T-helper 1 cell (primary cell): ENCODE data around the gene ARHGAP12.
A peak's percentile ranks its signal among the peaks of the same experiment; 100 is the strongest.
"Not testable (repeated sequence)": the region's sequence is repeated elsewhere in the genome, so short reads cannot be mapped to it uniquely, and the experiment has no call there.

Experiments
- DNase-seq, 5 donors: peaks; one replicate each; pipeline ENCODE4 v3.0.0-alpha.2; 2012 to 2020
- total RNA-seq, 4 donors: gene quantifications; one replicate each; lab custom pipeline; 2026; lab: John Stamatoyannopoulos, UW

ARHGAP12 gene, protein sequence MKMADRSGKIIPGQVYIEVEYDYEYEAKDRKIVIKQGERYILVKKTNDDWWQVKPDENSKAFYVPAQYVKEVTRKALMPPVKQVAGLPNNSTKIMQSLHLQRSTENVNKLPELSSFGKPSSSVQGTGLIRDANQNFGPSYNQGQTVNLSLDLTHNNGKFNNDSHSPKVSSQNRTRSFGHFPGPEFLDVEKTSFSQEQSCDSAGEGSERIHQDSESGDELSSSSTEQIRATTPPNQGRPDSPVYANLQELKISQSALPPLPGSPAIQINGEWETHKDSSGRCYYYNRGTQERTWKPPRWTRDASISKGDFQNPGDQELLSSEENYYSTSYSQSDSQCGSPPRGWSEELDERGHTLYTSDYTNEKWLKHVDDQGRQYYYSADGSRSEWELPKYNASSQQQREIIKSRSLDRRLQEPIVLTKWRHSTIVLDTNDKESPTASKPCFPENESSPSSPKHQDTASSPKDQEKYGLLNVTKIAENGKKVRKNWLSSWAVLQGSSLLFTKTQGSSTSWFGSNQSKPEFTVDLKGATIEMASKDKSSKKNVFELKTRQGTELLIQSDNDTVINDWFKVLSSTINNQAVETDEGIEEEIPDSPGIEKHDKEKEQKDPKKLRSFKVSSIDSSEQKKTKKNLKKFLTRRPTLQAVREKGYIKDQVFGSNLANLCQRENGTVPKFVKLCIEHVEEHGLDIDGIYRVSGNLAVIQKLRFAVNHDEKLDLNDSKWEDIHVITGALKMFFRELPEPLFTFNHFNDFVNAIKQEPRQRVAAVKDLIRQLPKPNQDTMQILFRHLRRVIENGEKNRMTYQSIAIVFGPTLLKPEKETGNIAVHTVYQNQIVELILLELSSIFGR
- total RNA-seq, result 58.0 to 87.3 (median 72.8) reads per million in 4 donors

DNA sequence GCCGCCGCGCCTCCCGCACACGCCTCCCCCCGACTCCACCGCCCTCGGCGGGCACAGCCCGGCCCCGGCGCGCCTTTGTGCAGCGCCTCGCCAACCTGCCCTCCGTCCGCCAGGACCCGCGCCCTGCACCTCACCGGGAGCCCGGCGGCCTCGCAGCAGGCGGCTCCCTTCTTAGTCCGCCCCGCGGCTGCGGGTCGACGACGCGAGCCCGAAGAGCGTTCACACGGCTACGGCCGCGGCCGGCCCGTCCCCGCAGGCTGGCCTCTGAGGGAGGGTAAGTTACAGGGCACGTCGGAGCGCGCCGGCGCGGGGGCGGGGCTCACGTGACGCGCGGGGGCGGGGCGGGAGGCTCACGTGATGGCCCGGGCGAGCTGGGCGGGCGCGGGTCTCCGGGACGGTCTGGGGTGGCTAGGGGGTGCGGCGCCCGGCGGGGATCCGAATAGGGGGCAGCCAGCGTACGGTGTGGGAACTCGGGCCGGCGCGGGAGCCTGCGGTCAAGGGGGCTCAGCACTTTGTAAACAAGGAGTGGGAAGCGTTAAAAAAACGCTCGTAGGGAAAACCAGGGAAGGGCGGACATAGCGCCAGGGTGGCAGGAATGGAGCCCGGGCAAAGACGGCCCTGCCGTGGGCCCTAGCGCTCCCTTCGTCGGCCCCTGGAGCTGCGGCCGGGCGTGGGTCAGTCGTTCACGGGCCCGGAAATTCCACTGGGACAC, at the start of gene ARHGAP12:
Gene ARHGAP12 (minus strand): TSS at position 283 of the 712 bp plus-strand sequence. CDS start 19,976 bp downstream, outside the sequence.
- DNase-seq, result peak; percentile 70 to 82 (median 78)

DNA sequence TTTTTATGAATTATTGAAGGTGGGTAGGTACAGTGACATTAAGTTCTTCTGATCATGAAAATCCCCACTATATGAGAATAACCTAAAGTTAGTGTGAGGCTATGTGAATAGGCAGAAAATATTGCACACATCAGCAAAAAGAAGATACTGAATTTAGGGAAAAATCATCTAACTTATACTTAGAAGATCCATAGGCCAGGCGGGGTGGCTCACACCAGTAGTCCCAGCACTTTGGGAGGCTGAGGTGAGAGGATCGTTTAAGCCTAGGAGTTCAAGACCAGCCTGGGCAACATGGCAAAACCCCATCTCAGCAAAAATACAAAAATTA, 49.5 kb upstream of the ARHGAP12 start:
- no peak for DNase-seq

DNA sequence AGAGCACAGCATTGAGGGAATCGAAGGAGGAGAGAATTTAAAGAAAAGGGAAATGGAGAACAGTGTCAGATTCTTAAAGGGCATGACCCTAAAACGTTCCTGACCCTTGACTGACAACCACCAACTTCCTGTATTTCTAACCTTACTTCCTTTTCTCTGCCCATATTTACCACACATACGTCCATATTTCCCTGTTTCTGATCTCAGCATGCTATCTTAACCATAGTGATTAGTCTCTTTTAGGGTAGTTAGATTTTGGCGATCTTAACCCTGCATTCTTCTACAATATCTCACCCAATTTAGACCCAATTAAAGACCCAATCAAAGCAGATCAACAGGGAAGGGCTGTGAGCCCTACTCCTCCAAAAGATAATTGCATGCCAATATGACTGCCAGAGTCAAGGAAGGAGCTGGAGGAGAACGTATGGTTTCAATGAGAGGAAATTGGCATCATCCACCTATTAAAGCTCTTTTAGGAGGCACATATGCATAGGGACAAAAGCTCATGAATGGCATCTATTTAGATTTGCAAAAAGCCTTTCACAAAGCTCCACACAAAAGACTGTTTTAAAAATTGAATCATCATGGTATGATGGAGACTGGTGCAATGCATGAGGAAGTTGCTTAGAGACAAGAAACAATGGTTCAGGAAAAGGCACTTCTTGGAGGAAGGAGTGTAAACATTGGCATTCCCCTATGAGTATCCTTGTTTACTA, 49.0 kb upstream of the ARHGAP12 start:
- peak in 1 of 5 donors; percentile 28 for DNase-seq

DNA sequence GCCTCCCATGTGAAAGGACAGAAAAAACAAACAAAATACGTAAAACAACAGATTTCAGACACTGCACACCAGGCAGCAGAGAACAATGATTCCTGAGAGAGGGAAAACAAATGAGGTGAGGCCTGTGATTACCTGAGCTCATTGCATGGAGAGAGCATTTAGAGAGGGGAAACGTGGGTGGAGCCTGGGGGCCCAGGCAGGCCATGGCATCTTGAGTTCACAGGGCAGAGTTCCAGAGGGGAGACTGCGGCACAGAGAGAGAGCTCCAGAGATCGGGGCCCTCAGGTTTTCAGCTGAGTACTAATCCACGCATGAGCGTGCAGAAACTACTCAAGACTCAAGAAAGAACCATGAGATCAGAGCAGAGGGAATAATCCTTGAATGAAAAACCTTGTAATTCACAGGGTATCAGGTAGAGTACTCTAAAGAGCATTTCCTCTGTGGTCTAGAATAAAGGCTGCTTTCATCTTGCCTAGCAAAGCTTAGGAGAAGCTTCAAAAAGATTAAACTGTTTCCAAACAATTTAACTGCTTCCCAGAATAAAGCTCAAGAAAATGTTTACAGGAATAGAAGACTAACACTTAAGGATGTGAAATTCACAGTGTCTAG, 46.6 kb upstream of the ARHGAP12 start:
- DNase-seq, result no peak

DNA sequence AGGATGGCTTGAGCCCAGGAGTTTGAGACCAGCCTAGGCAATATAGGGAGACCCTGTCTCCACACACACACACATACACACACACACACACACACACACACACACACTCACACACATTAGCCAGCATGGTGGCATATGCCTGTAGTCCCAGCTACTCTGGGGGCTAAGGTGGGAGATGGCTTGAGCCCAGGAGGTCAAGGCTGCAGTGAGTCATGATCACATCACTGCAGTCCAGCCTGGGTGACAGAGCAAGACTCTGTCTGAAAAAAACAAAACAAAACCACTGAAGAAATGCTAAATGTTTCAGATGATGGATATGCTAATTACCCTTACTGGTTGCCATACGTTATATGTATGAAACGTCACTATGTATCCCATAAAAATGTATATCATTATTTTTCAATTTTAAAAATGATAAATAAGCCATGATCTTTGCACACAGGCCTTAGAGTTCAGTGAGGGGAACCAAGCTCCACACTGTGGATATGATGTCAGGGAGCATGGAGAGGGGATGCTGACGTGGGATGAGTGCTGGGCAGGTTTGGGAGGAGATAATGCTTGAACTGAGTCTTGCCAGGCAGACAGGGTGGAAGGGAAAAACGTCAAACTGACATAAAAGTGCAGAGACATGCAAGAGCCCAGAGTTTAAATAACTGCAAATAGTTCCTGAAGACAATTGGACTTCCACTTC, 45.9 kb upstream of the ARHGAP12 start:
- no peak for DNase-seq

DNA sequence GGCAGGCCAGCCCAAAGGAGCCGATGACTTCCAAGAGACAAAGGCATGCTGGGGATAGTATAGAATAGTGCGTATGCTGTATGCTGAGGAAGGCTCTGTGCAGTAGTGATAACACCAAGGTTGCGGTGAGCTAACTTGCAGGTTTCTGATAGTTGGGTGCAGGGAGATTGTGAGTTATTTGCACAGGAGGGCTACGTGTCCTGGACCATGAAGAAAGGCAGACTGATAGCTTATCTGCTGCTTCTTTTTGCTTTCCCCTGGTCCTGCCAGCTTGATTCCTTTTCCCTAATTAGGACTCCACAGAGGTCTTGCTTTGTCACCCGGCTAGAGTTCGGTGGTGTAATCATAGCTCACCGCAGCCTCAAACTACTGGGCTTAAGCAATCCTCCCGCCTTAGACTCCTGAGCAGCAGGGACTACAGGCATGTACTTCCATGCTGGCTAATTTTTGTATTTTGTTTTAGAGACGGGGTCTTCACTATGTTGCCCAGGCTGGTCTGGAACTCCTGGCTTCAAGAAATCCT, 43.9 kb upstream of the ARHGAP12 start:
- no peak for DNase-seq

DNA sequence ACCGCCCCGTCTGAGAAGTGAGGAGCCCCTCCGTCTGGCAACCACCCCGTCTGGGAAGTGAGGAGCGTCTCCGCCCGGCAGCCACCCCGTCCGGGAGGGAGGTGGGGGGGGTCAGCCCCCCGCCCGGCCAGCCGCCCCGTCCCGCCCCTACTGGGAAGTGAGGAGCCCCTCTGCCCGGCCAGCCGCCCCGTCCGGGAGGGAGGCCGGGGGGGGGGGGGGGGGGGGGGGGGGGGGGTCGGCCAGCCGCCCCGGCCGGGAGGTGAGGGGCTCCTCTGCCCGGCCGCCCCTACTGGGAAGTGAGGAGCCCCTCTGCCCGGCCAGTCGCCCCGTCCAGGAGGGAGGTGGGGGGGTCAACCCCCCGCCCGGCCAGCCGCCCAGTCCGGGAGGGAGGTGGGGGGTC, 41.2 kb upstream of the ARHGAP12 start:
- not testable (repeated sequence) for DNase-seq

DNA sequence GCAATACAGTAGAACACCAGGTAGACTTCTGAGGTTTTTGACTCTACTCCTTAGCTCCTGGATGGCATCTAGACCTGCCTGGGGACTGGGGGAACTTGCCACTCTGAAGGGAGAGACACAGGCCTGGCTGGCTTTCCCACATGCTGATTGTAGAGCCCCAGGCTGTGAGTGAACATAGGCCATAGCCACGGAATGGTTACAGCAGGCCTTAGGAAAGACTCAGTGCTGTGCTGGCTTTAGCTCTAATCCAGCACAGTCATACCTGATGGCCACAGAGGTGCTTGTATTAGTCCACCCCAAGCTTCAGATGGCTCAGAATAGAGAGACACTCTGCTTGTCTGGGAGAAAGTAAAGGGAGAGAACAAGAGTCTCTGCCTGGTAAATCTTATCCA, 35.0 kb upstream of the ARHGAP12 start:
- DNase-seq, result no peak

DNA sequence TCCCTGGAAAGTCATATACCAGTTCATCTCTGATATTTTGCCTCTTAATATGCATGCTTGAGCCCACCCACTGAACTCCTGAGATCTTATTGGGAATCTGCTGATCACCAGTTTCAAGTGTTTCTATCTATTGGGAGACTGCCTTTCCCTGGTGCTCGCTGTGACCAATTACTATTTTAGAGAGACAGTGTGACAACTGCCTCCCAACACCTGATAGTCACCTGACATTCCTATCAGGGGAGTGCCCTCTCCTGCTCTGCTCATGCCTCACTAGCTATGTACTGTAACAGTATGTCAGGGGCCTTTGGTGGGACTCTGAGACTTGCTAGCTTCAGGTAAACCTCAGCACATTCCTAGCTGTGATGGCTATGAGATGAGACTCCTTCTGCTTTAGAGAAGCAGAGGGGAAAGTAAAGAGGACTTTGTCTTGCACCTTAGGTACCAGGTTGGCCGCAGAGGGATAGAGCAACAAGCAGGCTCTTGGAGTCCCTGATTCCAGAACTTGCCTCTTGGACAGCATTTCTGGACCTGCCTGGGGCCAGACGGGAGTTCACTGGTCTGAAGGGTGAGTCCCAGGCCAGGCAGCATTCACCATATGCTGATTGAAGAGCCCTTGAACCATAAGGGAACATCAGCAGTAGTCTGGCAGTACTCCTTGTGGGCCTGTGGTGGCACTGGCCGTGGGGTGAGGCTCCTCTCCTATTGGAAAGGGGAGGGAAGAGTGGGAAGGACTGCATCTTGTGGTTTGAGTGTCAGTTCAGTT, 34.4 kb upstream of the ARHGAP12 start:
- DNase-seq, result no peak

DNA sequence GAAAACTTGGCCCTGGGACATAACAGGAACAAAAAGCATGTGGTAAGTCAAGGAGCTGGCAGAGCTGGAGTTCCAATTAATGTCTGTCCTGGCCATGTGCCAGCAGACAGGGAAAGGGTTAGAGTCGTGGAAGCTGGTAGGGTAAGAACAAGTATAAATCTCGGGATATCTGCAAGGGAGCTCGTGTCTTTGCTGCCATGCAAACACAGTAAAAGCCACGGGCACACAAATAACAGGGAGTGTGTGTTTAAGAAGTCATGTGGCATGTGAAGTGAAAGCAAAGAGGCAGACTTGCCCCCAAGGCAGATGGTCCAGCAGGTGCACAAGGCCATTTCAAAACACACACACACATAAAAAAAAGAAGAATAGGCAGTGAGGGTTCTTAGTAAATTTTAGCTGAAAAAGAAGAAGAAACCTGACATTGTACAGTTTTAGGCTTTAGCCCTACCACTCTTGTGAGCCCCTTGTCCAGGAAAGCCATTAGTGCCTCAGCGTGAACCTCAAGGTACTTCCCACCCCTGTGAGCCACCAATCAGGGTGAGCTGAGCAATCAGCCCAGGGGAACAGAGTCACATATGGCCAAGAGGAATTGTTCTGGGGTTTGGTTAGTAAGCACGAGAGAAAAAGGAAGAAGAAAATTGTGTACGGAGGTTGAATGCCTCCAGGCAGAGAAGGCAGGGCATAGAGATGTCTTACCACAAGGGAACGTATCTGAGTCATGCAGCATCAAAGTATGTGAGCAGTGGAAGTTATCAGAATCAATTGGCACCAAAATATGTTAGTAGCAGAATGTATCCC, 32.8 kb upstream of the ARHGAP12 start:
- DNase-seq, result peak in 1 of 5 donors; percentile 20

DNA sequence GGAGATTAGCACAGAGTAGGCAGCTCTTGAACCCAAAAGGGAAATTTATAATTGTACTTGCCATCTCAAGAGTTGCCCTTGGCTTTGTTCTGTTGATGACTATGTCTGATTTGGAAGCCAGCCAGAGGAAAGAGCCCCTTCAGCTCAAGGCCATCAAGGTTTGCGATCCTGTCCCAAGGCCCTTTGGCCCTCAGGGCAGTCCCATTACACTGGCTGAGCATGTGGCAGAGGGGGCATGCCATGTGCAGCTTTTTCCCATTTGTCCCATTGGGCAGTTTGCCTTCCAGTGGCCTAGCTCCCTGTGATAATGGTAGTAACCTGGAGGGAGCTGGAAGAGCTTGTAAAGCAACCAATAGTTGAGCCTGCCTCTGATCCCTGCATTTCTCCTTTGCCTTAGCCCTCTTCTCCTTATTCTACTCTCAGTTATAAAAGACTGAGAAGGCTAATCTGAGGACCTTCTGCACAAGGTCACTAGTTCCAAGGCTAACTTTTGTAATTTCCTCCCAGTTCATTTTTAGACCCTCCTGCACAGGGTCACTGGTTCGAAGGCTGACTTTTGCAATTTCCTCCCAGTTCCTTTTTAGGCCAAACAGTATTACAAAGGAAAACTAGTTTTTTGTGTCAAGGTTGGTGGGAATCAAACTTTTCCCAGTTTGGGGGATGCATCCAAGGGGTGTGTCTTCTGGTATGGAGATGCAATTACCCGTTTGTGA, 31.0 kb upstream of the ARHGAP12 start:
- no peak for DNase-seq

DNA sequence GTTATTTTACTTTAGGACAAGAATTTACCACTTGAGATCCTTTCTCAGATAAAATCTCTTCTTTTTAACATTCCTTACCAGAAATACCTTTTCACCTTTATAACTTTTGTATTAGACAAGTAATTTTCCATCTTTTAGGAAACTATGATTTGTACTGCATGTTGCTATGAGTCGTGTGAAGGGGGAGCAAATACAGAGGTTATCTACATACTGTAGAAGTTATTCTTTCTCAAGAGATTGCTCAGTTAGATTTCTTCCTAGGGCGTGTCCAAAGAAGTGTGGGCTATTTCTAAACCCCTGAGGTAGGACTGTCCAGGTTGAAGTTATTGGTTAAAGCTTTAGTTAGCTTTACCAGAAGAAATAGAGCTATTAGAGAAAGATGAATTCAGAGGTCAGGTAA, 30.2 kb upstream of the ARHGAP12 start:
- no peak for DNase-seq

DNA sequence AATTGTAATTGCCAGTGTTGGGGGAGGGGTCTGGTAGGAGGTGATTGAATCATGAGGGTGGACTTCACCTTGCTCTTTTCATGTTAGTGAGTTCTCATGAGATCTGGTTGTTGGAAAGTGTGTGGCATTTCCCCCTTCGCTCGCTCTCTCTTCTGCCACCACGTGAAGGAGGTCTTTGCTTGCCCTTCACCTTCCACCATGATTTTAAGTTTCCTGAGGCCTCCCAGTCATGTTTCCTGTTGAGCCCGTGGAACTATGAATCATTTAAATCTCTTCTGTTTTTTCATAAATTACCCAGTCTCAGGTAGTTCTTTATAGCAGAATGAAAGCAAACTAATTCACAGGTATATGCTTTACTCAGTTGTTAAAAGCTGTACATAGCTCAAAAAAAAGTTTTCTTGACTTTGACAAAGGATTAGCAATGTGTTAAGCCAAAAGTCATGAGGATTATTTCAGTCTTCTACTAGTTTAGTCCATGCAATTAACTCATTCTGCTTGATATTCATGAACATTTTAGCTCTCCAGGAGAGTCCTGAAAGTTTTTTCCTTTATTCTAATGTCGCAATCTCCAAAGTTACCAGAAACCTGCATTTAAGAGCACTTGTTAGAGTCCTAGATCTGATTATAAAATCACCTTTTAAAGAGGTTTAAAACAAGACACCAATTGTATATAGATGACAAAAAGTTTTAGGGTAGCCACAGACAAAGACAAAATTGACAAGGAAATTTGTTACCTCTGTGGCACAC, 27.7 kb upstream of the ARHGAP12 start:
- DNase-seq, result no peak

DNA sequence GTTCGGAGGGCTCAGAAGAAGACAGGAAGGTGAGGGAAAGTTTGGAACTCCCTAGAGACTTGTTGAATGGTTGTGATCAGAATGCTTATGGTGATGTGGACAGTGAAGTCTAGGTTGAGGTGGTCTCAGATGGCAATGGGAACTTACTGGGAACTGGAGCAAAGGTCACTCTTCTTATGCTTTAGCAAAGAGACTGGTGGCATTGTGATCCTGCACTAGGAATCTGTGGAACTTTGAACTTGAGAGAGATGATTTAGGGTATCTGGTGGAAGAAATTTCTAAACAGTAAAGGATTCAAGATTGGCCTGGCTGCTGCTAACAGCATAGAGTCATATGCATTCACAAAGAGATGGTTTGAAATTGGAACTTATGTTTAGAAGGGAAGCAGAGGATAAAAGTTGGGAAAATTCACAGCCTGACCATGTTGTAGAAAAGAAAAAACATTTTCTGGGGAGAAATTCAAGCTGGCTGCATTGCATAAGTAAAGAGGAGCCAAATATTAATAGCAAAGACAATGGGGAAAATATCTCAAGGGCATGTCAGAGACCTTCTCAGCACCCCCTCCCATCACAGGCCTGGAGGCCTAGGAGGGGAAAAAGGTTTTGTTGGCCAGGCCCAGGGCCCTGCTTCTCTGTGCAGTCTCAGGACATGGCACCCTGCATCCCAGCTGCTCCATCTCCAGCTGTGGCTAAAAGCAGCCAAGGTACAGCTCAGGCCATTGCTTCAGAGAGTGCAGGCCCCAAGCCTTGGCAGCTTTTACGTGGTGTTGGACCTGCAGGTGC, 26.0 kb upstream of the ARHGAP12 start:
- no peak for DNase-seq

DNA sequence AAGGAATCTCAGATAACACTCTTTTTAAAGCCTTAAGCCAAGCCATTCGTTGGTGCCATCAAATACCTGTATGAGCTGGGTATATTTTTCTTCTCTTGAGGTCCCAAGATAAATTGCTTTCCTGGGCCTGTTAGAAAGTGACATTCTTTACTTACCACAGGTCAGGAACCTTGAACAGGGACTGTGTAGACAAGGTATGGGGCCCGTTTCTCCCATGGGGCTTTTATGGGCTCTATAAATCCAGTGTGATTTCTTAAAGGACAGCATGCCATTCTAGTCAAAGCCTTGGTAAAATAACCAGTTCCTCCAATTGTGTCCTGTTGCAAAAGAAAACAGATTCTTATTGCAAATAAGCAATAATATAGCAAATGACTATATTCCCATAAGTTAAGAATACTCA, 24.8 kb upstream of the ARHGAP12 start:
- DNase-seq, result no peak

DNA sequence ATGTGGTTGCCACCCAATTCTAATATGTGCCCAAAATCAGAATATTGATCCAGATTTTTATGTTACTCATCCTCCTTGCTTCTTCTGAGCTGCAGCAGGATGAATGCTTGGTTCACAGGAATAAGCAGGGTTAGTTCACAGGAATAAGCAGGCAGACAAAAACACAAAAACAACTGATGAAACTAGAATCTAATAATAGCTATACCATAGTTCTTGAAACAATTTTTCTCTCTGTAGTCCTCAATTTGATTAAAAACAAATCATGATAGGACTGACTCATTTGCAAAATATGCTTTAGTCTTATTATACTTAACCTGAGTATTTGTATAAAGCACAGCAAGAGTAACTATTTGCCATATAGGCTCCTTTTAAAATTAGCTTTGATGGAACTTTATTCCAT, 24.4 kb upstream of the ARHGAP12 start:
- no peak for DNase-seq

DNA sequence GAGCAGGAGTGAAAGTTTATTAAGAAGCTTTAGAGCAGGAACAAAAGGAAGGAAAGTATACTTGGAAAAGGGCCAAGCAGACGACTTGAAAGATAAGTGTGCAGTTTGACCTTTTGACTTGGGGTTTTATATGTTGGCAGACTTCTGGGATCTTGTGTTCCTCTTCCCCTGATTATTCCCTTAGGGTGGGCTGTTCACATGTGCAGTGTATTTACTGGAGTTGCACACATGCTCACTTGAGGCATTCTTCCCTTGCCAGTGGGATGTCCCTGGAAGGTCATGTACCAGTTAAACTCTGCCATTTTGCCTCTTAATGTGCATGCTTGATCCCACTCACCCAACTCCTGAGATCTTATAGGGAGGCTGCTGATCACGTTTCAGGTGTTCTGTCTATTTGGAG, 23.4 kb upstream of the ARHGAP12 start:
- DNase-seq, result no peak
